ENCODE results near the gene HTT.

DNA sequence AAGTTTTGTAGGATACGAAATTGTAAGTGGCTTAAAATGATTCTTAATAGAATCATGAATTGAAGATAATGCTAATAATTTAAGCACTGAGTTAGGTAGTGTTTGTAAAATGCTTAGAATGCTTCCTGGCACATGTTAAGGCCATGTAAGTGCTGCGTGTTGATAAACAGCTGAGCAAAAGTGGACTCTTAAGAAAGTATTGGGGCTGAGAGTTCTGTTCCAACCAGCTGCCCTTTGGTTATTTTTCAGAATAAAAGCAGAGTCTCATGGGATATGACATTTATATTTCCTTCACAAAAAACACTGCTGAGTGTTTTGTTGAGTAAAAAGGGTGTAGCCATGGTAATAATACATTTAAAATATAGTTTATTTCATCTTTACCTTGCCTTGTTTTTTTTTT, 42.5 kb downstream of the HTT start:
- TF ChIP-seq GABPA (IDR thresholded peaks at IDR 0.05; ENCODE audit: low read depth, low read length) (no peak), GABPA (CRISPR knock-in tag; IDR thresholded peaks at IDR 0.05; ENCODE audit: low read depth) (no peak), KDM5A (IDR thresholded peaks at IDR 0.05; ENCODE audit: borderline replicate concordance, low read length) (no peak), POLR2A (IDR thresholded peaks at IDR 0.05; ENCODE audit: insufficient read depth in 1 of 2, low read depth in 2 of 2, low read length in 2 of 2) (no peak), ZNF552 (CRISPR knock-in tag; IDR thresholded peaks at IDR 0.05; ENCODE audit: borderline replicate concordance) (no peak), PHF21A (CRISPR knock-in tag; IDR thresholded peaks at IDR 0.05) (no peak)
- TF ChIP-seq, protein P1, sequence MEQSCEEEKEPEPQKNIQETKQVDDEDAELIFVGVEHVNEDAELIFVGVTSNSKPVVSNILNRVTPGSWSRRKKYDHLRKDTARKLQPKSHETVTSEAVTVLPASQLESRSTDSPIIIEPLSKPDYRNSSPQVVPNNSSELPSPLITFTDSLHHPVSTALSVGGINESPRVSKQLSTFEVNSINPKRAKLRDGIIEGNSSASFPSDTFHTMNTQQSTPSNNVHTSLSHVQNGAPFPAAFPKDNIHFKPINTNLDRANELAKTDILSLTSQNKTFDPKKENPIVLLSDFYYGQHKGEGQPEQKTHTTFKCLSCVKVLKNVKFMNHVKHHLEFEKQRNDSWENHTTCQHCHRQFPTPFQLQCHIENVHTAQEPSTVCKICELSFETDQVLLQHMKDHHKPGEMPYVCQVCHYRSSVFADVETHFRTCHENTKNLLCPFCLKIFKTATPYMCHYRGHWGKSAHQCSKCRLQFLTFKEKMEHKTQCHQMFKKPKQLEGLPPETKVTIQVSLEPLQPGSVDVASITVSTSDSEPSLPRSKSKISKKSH (CRISPR knock-in tag; IDR thresholded peaks at IDR 0.05; ENCODE audit: borderline replicate concordance) = no peak
- TF ChIP-seq, protein P2, sequence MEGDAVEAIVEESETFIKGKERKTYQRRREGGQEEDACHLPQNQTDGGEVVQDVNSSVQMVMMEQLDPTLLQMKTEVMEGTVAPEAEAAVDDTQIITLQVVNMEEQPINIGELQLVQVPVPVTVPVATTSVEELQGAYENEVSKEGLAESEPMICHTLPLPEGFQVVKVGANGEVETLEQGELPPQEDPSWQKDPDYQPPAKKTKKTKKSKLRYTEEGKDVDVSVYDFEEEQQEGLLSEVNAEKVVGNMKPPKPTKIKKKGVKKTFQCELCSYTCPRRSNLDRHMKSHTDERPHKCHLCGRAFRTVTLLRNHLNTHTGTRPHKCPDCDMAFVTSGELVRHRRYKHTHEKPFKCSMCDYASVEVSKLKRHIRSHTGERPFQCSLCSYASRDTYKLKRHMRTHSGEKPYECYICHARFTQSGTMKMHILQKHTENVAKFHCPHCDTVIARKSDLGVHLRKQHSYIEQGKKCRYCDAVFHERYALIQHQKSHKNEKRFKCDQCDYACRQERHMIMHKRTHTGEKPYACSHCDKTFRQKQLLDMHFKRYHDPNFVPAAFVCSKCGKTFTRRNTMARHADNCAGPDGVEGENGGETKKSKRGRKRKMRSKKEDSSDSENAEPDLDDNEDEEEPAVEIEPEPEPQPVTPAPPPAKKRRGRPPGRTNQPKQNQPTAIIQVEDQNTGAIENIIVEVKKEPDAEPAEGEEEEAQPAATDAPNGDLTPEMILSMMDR (CRISPR knock-in tag; IDR thresholded peaks at IDR 0.05) = no peak
- TF ChIP-seq, protein P3, sequence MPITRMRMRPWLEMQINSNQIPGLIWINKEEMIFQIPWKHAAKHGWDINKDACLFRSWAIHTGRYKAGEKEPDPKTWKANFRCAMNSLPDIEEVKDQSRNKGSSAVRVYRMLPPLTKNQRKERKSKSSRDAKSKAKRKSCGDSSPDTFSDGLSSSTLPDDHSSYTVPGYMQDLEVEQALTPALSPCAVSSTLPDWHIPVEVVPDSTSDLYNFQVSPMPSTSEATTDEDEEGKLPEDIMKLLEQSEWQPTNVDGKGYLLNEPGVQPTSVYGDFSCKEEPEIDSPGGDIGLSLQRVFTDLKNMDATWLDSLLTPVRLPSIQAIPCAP (CRISPR knock-in tag; IDR thresholded peaks at IDR 0.05; ENCODE audit: low read depth) = no peak

Data from HepG2 (cell line).